22Rv1 (cell line): ENCODE results near the gene IGLL5.

Source experiments
- CTCF ChIP-seq: fragments of 450-650 bp; IDR thresholded peaks from 2 replicates; pipeline ENCODE4 v1.5.1; 2017; ENCODE audit warnings: mild to moderate bottlenecking
- ZFX ChIP-seq: fragments of 450-650 bp; IDR thresholded peaks from 2 replicates; pipeline ENCODE4 v1.6.1; 2017; ENCODE audit warnings: antibody characterized with exemption, borderline replicate concordance

GRCh38 chr22:22842085-22842484, 45.5 kb upstream of the IGLL5 start:
- TF ChIP-seq CTCF (no peak), ZFX (no peak)
